PC-3 (cell line): ENCODE results near the gene CEMP1.
"Not testable (repeated sequence)": the region's sequence is repeated elsewhere in the genome, so short reads cannot be mapped to it uniquely, and the experiment has no call there.

ENCODE experiments used
- CTCF ChIP-seq: fragments of 300-600 bp; sonication (generic); conservative IDR thresholded peaks from 2 replicates; pipeline ENCODE4 v1.5.1; 2017; ENCODE audit warnings: antibody characterized with exemption, low read depth, mild to moderate bottlenecking, low read length
- EZH2 ChIP-seq: fragments of 300-600 bp; sonication (generic); IDR thresholded peaks from one replicate; pipeline ENCODE4 v1.6.1; 2017; ENCODE audit warnings: antibody characterized with exemption, mild to moderate bottlenecking, low read length; ENCODE audit not compliant: unreplicated experiment

GRCh38 chr16:2580818-2581217 is 49.6 kb upstream of the CEMP1 start:
- TF ChIP-seq CTCF, EZH2: not testable (repeated sequence)
